Tibial nerve (tissue), 4 donors: Measurements from ENCODE around the gene MAPK14. TPM values are rescaled to one million over a fixed set of nuclear protein-coding genes. Genes with fewer than 3 reads are reported as not detected.

Experiments
- DNase-seq, 2 donors: peaks; one replicate each; pipeline ENCODE4 v3.0.0-alpha.2; 2019; ENCODE audit warnings: low spot score in 2 of 2
- H3K27ac ChIP-seq, 4 donors: fragments of 200-600 bp; sonication (generic) in 3 of 4; one replicate each; pipeline ENCODE4 v1.5.1; 2017 to 2019; ENCODE audit warnings: mild to moderate bottlenecking in 1 of 4
- H3K27me3 ChIP-seq, 2 donors: fragments of 200-600 bp; sonication (generic) in 1 of 2; one replicate each; pipeline versions ENCODE4 v1.5.1 to v1.6.0; 2017 to 2019
- H3K36me3 ChIP-seq, 3 donors: fragments of 200-600 bp; sonication (generic); one replicate each; pipeline ENCODE4 v1.5.1; 2018 to 2019
- H3K4me1 ChIP-seq, 4 donors: fragments of 200-600 bp; sonication (generic) in 3 of 4; one replicate each; pipeline ENCODE4 v1.5.1; 2017 to 2019
- H3K4me3 ChIP-seq, 4 donors: fragments of 200-600 bp; sonication (generic) in 3 of 4; one replicate each; pipeline ENCODE4 v1.5.1; 2017 to 2019; ENCODE audit warnings: mild to moderate bottlenecking in 1 of 4, moderate library complexity in 1 of 4
- H3K9me3 ChIP-seq, 4 donors: fragments of 200-600 bp; sonication (generic) in 3 of 4; one replicate each; pipeline ENCODE4 v1.5.1; 2017 to 2019
- EP300 ChIP-seq, 2 donors: sonication (generic); formaldehyde crosslinking; IDR thresholded peaks; one replicate each; pipeline ENCODE4 v1.6.1; 2017; ENCODE audit warnings: antibody characterized with exemption in 2 of 2, mild to moderate bottlenecking in 1 of 2
- POLR2A ChIP-seq, 2 donors: fragments of 450-650 bp; IDR thresholded peaks; one replicate each; pipeline ENCODE4 v1.6.1; 2017; ENCODE audit warnings: antibody characterized with exemption in 2 of 2, mild to moderate bottlenecking in 2 of 2, moderate library complexity in 2 of 2
- WGBS, 2 donors: methylation state at CpG; one replicate each; pipeline ENCODE4 v1.1.5; 2018; 5-methylcytosine and 5-hydroxymethylcytosine counted together
- total RNA-seq, 4 donors: library from RNA; depleted of rRNA; stranded (reverse); fragments of >200 nt; gene quantifications; one replicate each; pipeline ENCODE4 v1.1.0, GENCODE V29; 2016
- TF ChIP-seq, protein P1 (sequence below), 5 experiments: fragments of 200-600 bp in 3 of 5; fragments of 450-650 bp in 2 of 5; sonication (generic) in 3 of 5; IDR thresholded peaks; one replicate each; pipeline ENCODE4 v1.5.1; 2016 to 2019; ENCODE audit warnings: antibody characterized with exemption in 5 of 5, mild to moderate bottlenecking in 3 of 5, moderate library complexity in 2 of 5

Gene MAPK14
- total RNA-seq, 4 donors from 2014 or later, result 73.5 to 88.1 (median 83.2) TPM

DNA sequence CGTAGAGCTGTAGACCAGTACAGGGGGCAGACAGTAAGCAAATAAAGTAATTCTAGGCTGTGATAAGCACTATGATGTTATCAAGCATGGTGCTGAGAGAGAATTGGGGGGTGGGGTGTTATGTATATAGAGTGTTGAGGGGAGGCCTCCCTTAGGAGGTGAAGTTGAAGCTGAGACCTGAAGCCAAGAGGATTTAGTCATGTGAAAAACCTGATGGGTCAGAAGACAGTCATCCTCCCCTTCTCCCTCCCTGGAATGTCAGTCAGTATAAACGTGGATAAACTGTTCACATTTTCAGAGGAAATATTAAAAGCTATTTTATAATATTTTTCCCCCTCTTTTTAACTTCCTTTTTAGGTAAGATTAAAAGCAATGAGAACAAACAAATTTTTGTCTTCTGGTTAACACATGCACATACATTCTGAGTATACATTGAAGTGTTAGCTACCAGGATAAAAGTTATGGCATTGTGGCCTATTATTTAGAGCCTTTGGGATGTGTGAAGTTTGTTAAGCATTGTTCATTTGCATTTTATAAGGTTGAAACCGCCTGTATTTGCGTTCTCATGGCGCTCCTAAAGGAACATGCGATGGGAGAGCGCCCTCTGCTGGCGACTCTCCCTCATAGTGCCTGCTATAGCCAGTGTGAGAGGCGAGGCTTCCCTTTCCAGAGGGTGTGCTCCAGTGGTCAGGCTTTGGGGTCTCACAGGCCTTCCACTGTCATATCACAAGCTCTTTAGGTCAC, 67.3 kb downstream of the MAPK14 start:
- DNase-seq, result peak; percentile 81 to 88
- peaks cover 0 to 16% (median 2%) of the 10 kb centered on the region in 4 donors for H3K4me1 ChIP-seq
- H3K27ac ChIP-seq, result peak overlapping the region in 3 of 4 donors; percentile 30 to 61 (median 37)
- peaks cover 0 to 40% (median 0%) of the 10 kb centered on the region in 3 donors for H3K36me3 ChIP-seq
- no peaks in the 10 kb centered on the region for H3K27me3 ChIP-seq
- TF ChIP-seq, protein P1, sequence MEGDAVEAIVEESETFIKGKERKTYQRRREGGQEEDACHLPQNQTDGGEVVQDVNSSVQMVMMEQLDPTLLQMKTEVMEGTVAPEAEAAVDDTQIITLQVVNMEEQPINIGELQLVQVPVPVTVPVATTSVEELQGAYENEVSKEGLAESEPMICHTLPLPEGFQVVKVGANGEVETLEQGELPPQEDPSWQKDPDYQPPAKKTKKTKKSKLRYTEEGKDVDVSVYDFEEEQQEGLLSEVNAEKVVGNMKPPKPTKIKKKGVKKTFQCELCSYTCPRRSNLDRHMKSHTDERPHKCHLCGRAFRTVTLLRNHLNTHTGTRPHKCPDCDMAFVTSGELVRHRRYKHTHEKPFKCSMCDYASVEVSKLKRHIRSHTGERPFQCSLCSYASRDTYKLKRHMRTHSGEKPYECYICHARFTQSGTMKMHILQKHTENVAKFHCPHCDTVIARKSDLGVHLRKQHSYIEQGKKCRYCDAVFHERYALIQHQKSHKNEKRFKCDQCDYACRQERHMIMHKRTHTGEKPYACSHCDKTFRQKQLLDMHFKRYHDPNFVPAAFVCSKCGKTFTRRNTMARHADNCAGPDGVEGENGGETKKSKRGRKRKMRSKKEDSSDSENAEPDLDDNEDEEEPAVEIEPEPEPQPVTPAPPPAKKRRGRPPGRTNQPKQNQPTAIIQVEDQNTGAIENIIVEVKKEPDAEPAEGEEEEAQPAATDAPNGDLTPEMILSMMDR (IDR thresholded peaks at IDR 0.05), result peak; percentile 86 to 95 (median 92)
- TF ChIP-seq POLR2A (IDR thresholded peaks at IDR 0.05), result no peak
- peak in 1 of 2 donors; percentile 68 for TF ChIP-seq EP300 (IDR thresholded peaks at IDR 0.05)
- no peak overlapping the region for H3K4me3 ChIP-seq
- WGBS, 2 donors, result 10 to 12% methylated on average over 9 of the region's 9 CpGs
- H3K9me3 ChIP-seq, result no peaks in the 10 kb centered on the region

DNA sequence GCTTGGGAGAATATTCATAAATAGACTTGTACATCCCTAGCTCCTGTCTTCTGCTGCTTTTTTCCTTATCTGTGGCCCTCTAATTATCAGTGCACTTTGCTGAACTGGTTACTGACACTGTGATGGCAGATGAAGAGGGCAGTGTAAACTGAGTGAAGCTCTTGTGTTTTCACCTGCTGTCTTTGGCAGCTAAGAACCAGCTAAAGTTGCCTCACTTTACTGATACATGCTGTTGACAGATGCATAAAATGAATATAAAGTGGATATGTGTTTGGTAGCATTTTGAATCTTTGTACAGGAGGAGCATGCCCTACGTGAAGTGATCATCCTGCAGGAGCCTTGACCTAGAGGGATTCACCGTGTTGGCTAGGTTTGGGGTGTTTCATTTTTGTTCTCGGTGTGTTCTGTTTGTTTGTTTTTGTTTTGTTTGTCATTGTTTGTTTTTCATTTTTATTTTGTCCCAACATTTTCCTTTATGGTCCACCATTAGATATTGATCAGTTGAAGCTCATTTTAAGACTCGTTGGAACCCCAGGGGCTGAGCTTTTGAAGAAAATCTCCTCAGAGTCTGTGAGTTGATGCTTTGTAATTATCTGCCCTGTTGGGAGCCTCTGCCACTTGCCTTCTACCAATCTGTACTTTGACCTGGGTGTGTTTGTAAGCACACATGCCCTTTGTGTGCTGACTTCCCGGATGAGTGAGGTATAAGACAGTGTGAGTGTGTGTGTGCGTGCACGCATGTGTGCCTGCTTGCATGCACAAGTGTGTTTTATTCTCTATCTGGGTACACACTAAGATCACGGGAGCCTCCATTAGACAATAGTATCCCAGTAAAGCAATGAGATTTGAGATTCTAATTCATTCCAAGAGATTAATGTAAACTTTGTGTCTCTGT, 68.1 kb downstream of the MAPK14 start:
- DNase-seq, result no peak
- WGBS, 2 donors, result 73 to 74% methylated on average over 8 of the region's 8 CpGs
- Histone ChIP-seq H3K27ac (peak overlapping the region in 2 of 4 donors; percentile 37 to 61), H3K4me3 (no peak overlapping the region), H3K27me3 (no peaks in the 10 kb centered on the region), H3K36me3 (peaks cover 0 to 42% (median 0%) of the 10 kb centered on the region in 3 donors), H3K9me3 (no peaks in the 10 kb centered on the region), H3K4me1 (peaks cover 0 to 16% (median 2%) of the 10 kb centered on the region in 4 donors)
- TF ChIP-seq, protein P1 (IDR thresholded peaks at IDR 0.05), result peak in 2 of 5 experiments; percentile 6 to 26
- no peak for TF ChIP-seq EP300 (IDR thresholded peaks at IDR 0.05)

DNA sequence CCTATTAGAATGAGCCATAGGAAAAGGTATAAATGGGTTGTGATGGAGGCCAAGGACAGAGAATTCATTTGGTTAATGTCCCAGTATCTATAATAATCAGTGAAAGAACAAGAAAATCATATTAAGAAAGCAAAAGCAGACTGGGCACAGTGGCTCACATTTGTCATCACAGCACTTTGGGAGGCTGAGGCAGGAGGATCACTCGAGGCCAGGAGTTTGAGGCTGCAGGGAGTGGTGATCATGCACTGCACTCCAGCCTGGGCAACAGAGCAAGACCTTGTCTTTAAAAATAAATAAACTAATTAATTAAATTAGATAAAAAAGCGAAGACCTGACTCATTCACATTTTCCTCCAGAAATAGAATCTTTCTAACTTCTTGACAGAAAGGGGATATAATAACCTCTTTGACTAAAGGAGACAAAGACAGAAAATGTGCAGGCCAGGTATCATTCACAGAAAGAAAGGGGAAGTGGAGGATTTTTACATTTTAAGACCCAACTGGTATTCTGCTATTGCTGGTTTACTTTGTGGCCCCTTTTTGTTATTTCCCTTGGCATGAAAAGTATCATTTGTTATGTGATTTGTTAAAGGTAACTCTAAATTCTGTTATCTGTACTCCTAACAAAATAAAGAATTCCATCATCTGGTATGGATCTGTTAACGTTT, 70.8 kb downstream of the MAPK14 start:
- Histone ChIP-seq H3K36me3 (peaks cover 0 to 42% (median 0%) of the 10 kb centered on the region in 3 donors), H3K9me3 (no peaks in the 10 kb centered on the region), H3K27me3 (no peaks in the 10 kb centered on the region), H3K4me3 (no peak overlapping the region), H3K27ac (no peak overlapping the region), H3K4me1 (peaks cover 0 to 16% (median 2%) of the 10 kb centered on the region in 4 donors)
- TF ChIP-seq, protein P1 (IDR thresholded peaks at IDR 0.05), result no peak
- 72 to 74% methylated on average over 3 of the region's 3 CpGs for WGBS, 2 donors
- DNase-seq, result no peak

DNA sequence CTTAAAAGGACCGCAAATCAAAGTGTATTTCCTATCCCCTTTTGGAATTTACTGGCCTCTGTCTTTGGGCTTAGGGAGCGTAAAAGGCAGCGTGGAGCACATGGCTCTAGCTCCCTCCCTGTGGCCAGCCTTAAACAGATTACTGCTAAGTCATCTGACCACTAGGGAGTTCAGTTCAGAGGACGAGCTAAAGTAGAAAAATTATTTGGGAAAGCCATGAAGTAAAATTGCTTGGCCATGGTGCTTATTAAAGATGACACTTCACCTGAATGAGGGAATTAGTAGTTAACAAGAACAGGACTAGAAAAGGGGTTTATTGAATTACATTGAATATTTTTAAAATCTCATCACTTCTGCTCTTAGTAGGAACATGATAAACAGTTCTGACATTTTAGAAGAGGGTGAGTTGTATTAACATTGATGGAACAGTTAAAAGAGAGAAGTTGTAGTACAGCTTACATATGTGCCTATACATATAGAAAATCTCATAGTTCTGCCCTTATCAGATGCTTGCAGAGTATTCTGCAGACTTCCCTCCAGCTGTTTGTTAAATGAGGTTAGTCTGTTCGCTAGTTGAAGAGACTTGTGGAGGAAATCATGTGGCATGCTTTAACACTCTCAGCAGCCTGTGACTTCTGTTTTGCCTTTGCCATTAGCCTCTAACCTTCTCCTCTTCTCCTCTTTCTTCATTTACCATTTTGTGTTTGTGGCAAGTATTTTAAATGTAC, 71.5 kb downstream of the MAPK14 start:
- Histone ChIP-seq H3K9me3 (no peaks in the 10 kb centered on the region), H3K4me3 (no peak overlapping the region), H3K27ac (peak overlapping the region in 1 of 4 donors; percentile 27), H3K36me3 (peaks cover 0 to 49% (median 0%) of the 10 kb centered on the region in 3 donors), H3K4me1 (peaks cover 0 to 16% (median 2%) of the 10 kb centered on the region in 4 donors), H3K27me3 (no peaks in the 10 kb centered on the region)
- DNase-seq, result no peak
- WGBS, 2 donors, result 60 to 64% methylated on average over 5 of the region's 5 CpGs
- TF ChIP-seq POLR2A (IDR thresholded peaks at IDR 0.05), result no peak
- TF ChIP-seq, protein P1 (IDR thresholded peaks at IDR 0.05), result peak in 1 of 5 experiments; percentile 15
